DMS79 (cell line): Measurements from ENCODE around the gene ZNF226.
"Not testable (repeated sequence)": the region's sequence is repeated elsewhere in the genome, so short reads cannot be mapped to it uniquely, and the experiment has no call there.

Experiments
- DNase-seq: peaks from one replicate; lab custom pipeline; 2025; lab: John Stamatoyannopoulos, UW

Gene ZNF226

GRCh38 chr19:44164673-44165512 lies at the start of gene ZNF226:
ZNF226 (plus strand) TSS chr19:44165100; CDS start chr19:44170081, 4,981 bp downstream.
- peak; percentile 97 for DNase-seq

- not testable (repeated sequence) for DNase-seq
These were observed 43.7 kb upstream of the ZNF226 start for GRCh38 chr19:44121162-44121561.

GRCh38 chr19:44131955-44132354 lies 32.9 kb upstream of the ZNF226 start:
- DNase-seq = no peak

GRCh38 chr19:44141191-44142058 lies 23.5 kb upstream of the ZNF226 start, which contains the start of gene ZNF234:
ZNF234 (plus strand) TSS chr19:44141554; CDS start chr19:44144633, 3,079 bp downstream.
- peak; percentile 58 for DNase-seq

- no peak for DNase-seq
These were observed 22.9 kb upstream of the ZNF226 start for GRCh38 chr19:44142059-44142433.

- no peak for DNase-seq
These were observed 15.1 kb upstream of the ZNF226 start for GRCh38 chr19:44149776-44150175.

- DNase-seq = no peak
These were observed 13.4 kb upstream of the ZNF226 start for GRCh38 chr19:44151491-44151890.

GRCh38 chr19:44156475-44156874 lies 8.4 kb upstream of the ZNF226 start:
- no peak for DNase-seq

- no peak for DNase-seq
These were observed 1.1 kb upstream of the ZNF226 start for GRCh38 chr19:44163789-44164188.

GRCh38 chr19:44164327-44164672 lies 600 bp upstream of the ZNF226 start:
- no peak for DNase-seq

- DNase-seq = not testable (repeated sequence)
These were observed 5.8 kb downstream of the ZNF226 start for GRCh38 chr19:44170660-44171059.

GRCh38 chr19:44176590-44176989 lies 11.7 kb downstream of the ZNF226 start:
- no peak for DNase-seq

GRCh38 chr19:44180968-44181367 lies 16.1 kb downstream of the ZNF226 start:
- DNase-seq = no peak

- no peak for DNase-seq
These were observed 17.2 kb downstream of the ZNF226 start for GRCh38 chr19:44182145-44182544.

GRCh38 chr19:44190020-44190419 lies 25.1 kb downstream of the ZNF226 start:
- no peak for DNase-seq

GRCh38 chr19:44192127-44192526 lies 27.2 kb downstream of the ZNF226 start:
- no peak for DNase-seq

- DNase-seq = no peak
These were observed 31.9 kb downstream of the ZNF226 start for GRCh38 chr19:44196772-44197171.

GRCh38 chr19:44202470-44202869 lies 37.6 kb downstream of the ZNF226 start:
- DNase-seq = no peak

GRCh38 chr19:44202974-44203373 lies 38.1 kb downstream of the ZNF226 start:
- no peak for DNase-seq

GRCh38 chr19:44203877-44204276 lies 39.0 kb downstream of the ZNF226 start:
- DNase-seq = not testable (repeated sequence)

- DNase-seq = no peak
These were observed 39.9 kb downstream of the ZNF226 start for GRCh38 chr19:44204772-44205171.

- DNase-seq = peak; percentile 81
These were observed 42.4 kb downstream of the ZNF226 start for GRCh38 chr19:44207126-44207803.
